Measurements from ENCODE around the gene SPHK1.

GRCh38 chr17:76431509-76431908 is 47.1 kb downstream of the SPHK1 start:
- TF ChIP-seq FOXK2 (IDR thresholded peaks at IDR 0.05) (no peak), SP1 (IDR thresholded peaks at IDR 0.05) (no peak), ELF4 (IDR thresholded peaks at IDR 0.05) (no peak), ARNT (IDR thresholded peaks at IDR 0.05) (no peak)
